Stimulated activated CD8-positive, alpha-beta memory T cell treated with anti-CD3 and anti-CD28 coated beads, Interleukin-7, amount 100 ng/mL, for 4 hours (primary cell): Measurements from ENCODE around the gene TTC39B.

Experiments
- DNase-seq, 2 donors: peaks; one replicate each; pipeline ENCODE4 v3.0.0-alpha.2; 2020; ENCODE audit warnings: low read depth in 2 of 2

Gene TTC39B

GRCh38 chr9:15304632-15305031, 2.4 kb downstream of the TTC39B start:
- DNase-seq, result no peak

DNA sequence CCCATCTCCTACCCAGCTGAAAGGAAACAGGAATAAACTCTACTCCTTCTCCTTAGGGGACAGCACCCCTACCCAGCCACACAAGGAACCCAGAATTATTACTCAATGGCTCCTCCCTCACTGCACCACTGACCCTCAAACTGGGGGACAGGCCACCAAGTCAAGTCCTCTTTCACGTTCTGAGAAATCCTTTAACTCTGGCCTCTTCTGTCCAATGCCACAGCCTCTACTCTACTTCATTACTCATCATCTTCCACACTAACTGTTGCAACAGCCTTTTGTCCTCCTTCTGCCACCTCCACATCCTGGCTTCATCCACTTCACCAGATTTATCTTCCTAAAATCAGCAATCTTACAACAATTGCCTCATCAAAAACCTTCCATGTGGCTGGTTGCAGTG, 6.8 kb downstream of the TTC39B start:
- no peak for DNase-seq

GRCh38 chr9:15299374-15299939, 7.6 kb downstream of the TTC39B start:
- peak; percentile 34 to 55 for DNase-seq

DNA sequence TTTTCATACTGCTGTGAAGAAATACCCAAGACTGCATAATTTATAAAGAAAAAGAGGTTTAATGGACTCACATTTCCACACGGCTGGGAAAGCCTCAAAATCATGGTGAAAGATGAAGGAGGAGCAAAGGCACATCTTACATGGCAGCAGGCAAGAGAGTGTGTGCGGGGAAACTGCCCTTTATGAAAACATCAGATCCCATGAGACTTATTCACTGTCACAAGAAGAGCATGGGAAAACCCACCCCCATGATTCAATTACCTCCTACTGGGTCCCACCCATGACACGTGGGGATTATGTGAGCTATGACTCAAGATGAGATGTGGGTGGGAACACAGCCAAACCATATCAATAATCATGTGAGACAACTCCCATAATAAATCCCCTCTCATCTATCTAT, 8.7 kb downstream of the TTC39B start:
- DNase-seq, result no peak

DNA sequence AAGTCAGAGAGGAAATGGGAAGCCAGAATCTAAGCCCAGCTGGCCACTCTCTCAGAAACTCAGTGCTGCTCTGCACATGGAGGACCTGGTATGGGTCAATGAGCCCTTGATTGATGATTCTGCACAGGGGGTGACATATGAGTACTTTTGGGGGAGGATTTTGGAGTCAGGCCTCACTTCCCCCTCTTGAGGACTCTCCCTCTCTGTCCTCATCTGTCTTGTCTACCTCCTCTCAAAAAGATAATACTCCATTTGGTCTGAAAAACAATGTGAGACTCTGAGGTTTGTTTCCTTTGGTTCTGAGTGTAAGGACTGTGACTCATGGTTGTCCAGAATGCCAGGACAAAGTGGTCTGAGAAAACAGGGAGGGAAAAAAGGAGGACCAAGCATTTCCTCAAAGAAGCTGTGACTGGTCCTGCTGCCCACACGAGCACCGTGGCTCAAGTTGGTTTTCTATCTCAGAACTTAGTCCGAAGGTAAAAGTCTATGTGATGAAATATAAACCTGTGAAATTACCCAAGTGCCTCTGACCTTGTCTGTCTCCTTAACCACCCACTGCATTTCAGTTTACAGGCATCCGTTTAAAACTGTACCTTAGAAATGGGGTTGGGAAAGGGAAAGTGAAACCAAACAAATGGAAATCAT, 11.1 kb downstream of the TTC39B start:
- DNase-seq, result no peak

GRCh38 chr9:15294604-15295003, 12.4 kb downstream of the TTC39B start:
- DNase-seq, result no peak

GRCh38 chr9:15293804-15294316, 13.2 kb downstream of the TTC39B start:
- DNase-seq, result no peak

- no peak for DNase-seq
Measured at GRCh38 chr9:15293084-15293483, 13.9 kb downstream of the TTC39B start.

- DNase-seq, result no peak
Measured at GRCh38 chr9:15289603-15290002, 17.4 kb downstream of the TTC39B start.

GRCh38 chr9:15287309-15287708, 19.7 kb downstream of the TTC39B start:
- DNase-seq, result no peak

DNA sequence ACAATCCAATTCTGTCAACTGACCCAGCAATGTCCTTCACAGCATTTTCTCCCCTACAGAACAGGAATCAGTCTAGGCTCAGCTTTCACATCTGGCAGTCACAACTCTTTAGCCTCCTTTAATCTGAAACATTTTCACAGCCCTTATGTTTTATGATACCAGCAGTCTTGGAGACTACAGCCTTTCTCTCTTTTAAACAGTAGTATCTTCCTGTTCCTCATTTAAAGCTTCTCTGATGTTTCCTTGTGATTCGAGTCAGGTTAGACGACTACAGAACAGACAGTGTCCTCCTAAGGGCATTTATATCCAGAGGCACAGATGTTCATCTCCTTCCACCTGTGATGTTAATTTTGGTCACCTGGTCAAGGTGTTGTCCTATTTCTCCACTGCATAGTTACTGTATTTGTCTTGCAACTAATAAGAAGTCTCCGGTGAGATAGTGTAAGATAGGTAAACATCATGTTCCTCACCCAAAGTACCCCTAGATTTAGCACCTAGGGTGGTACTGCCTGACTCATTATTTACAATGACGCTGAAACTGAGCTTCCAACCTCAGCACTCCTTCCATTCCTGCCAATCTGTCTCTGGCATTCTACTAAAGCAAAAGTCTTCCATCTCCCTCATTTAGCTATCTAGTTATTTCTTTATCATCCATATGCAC, 20.7 kb downstream of the TTC39B start:
- no peak for DNase-seq

DNA sequence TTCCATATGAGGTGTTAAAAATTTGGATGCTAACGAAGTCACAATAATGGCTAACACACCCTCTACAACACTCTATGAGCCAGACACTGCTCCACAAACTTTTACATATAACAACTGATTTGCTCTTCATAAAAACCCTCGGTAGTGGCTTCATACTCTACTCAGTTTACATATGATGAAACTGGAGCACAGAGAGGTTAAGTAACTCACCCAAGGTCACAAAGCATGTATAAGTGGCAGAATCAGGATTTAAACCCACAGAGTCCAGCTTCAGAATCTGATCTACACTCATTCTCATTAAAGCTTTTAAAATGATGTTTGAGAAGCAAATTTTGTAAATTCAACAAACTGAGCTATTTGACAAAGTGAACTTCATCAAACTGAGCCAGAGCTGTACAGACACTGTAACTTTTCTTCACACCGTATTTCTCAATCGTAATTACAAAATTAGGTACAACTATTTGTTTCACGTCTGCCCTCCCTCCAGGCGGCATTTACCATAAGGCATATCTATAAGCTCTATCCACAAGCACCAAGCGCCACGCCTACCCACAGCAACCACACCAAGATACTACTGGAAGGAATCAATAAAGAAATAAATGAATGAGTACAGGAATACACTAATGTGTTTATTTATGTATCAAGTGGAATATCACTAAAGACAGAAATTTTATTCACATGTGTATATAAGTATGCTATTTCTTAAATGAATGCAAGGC, 24.3 kb downstream of the TTC39B start:
- DNase-seq, result no peak

DNA sequence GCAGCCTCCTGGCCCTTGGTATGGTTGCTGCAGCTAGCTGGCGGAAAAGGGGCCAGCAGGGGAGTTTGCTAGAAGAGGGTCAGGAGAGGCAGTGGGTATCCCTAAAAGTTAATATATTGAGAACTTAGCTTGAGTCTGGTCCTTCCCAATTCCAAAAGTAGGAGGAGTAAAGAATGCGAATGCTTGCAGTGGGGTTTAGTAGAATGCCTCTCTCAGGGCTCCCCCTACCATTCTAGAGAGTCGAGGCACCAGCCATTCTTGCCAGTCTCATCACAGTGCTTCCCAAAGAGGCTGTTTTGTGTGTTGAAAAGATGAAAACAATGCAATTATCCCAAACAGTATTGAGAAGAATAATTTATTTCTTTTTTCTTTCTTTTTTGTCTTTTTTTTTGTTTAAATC, 26.4 kb downstream of the TTC39B start:
- no peak for DNase-seq

GRCh38 chr9:15278839-15279238, 28.2 kb downstream of the TTC39B start:
- no peak for DNase-seq

DNA sequence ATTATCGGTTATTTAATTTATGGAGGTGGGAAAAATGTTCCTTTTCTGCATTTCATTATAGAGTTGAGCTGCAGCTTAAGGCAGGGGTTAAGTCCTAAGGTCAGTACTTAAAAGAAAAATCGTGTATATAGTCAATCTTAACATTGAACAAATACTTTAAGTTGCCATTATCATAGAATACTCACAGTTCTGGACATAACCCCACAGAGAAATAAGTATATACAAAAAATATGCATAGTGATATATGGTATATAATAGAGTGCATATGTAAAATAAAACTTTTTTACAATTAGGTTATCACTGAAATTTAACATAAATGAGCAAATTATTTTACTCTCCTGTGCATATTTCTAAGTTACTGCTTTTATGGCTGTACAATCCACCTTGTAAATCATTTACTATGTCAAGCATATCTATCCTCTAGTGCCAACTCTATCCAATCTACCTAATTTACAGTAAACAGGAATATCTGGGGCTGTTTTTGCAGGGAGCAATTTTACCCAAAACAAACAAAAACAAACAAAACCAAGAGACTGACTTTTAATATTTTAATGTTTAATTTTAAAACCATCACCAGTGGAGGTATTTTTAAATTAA, 28.8 kb downstream of the TTC39B start:
- no peak for DNase-seq

- no peak for DNase-seq
Measured at GRCh38 chr9:15277400-15278090, 29.5 kb downstream of the TTC39B start.

GRCh38 chr9:15276328-15276938, 30.6 kb downstream of the TTC39B start:
- no peak for DNase-seq

DNA sequence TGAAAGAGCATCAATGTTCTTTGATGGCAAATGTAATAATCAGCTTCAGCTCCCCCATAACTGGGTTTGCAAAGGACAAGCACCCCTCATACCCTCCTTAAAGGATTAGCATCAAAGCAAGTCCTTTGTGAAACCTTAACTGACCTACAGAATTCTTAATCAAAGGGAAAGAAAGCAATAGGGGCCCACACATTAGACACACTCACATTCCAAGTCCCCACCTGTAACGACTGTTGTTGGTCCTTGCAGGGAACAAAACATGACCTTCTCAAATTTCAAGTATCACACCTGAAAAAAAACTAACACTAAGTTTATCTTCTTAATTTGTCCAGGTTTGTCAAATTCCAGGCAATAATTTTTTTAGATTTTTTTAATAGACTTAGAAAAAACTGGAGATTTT, 32.6 kb downstream of the TTC39B start:
- DNase-seq, result no peak

DNA sequence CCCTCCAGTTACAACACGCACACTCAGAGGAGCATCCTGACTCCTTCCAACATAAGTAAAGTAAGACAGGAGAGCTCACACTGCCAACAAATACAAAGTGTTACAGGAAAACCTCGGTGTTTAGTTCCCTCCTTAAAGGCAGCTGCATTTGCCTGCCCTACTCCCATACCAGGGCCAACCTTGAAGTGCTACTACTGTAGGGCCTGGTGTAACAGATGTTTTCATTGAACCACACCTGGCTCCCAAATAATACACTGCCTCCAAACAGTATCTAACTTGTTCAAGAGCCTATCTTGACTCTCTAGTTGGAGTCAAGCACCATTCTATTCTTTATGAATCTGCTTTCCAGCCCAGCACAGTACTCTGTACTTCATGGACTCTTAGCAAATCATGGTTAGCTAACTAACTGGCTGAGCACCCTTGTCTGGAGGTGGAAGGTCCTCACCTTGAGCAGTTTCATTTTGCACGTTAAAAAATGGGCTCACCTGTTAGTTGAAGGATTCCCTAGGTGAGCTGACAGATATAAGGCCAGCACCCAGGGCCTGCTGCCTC, 34.6 kb downstream of the TTC39B start:
- no peak for DNase-seq

- peak in 1 of 2 donors; percentile 22 for DNase-seq
Measured at GRCh38 chr9:15271403-15271802, 35.6 kb downstream of the TTC39B start.

DNA sequence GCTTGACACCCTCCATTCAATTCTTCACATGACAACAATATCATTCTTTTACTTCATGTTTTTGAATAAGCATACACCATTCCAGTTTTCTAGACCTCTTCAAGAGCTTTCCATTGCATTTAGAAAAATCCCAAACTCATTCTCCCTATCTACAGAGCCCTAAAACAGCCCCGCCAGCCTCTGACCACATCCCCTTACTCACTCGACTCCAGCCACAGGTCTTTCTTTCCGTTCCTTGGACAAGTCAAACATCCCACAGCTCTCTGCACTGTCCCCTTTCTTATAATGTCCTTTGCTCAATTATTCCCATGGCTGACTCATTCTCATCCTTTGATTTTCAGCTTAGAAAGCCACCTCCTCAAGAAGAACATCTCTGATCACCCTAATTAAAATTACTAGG, 38.2 kb downstream of the TTC39B start:
- DNase-seq, result no peak
